Activated CD4-positive, CD25-positive, alpha-beta regulatory T cell treated with anti-CD3 and anti-CD28 coated beads, Interleukin-2, amount 50 U/mL, for 16 hours (primary cell): Measurements from ENCODE around the gene MARS1.
A peak's percentile ranks its signal among the peaks of the same experiment; 100 is the strongest.
"Not testable (repeated sequence)": the region's sequence is repeated elsewhere in the genome, so short reads cannot be mapped to it uniquely, and the experiment has no call there.

ENCODE experiments used
- DNase-seq: peaks from one replicate; pipeline ENCODE4 v3.0.0-alpha.2; 2020; ENCODE audit warnings: low read depth, low spot score

The MARS1 gene

DNA sequence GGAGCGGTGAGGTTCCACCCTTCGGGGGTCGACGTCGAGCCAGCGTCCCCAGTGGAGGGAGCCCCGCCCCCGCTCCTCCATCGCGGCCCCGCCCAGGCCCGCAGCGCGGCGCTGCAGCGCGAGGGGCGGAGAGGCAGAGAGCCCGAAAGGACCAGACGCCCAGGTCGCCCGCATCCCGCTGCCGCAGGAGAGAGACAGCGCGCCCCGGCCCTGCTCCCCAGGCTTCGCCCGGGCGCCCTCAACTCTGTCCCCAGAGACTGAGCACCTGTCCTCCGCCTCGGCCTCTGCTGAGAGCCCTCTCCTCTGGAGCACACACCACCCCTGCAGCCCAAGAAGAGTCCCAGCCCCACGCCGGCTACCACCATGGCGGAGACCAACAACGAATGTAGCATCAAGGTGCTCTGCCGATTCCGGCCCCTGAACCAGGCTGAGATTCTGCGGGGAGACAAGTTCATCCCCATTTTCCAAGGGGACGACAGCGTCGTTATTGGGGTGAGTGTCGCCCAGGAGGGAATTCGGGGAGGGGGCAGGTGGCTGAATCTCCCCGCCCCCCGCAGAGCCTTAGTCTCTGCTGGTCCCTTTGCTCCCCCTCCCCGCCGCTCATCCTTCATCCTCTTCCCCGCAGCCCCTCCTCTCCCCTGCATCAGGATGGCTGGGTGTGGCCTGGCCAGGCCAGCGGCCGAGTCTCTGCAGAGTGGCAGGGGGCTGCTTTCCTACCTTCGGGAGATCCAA lies 62.2 kb downstream of the MARS1 start, which contains the start of gene KIF5A:
KIF5A (plus strand) TSS at position 136 of the 732 bp plus-strand sequence; CDS start at position 364, 228 bp downstream.
- DNase-seq: peak; percentile 16

DNA sequence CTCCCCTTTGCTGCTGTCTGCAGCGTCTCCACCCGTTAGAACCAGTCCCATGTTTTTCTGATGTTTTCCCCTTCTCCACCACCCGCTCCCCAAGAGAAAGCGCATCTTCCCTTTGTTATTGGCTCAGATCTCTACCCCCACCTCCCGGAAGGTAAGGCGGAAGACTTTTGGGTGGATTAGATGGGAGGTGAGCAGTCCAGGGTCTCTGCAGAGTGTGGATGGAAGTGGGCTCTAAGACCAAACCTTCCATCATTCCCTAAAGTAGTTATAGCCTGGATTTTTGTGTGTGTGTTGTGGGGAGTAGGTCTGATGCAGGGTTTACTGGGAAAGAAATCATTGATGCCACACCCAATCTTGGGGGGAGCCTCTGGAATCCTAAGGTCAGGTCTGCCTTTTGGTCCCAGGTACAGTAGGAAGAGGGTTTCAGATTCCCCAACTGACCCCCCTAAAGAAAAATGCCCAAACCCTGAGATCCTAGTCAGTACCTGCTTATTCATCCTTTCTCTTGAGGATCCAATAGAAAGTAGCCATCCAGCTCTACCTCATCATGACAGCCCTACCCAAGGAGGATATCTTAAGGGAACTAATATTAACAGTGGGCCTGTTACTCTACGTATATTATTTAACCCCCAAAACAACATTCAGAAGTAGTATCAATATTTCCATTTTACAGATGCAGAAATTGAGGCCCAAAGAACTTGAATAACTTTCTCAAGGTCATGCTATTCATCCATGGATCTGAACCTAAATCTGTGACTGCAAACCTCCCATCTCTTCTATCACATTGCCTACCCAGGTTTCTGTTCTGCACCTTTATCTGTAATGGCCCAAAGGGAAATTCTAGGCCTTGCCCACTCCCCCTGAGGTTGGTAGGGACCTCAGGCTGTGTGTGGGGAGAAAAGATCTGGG lies 63.0 kb downstream of the MARS1 start:
- DNase-seq: no peak

DNA sequence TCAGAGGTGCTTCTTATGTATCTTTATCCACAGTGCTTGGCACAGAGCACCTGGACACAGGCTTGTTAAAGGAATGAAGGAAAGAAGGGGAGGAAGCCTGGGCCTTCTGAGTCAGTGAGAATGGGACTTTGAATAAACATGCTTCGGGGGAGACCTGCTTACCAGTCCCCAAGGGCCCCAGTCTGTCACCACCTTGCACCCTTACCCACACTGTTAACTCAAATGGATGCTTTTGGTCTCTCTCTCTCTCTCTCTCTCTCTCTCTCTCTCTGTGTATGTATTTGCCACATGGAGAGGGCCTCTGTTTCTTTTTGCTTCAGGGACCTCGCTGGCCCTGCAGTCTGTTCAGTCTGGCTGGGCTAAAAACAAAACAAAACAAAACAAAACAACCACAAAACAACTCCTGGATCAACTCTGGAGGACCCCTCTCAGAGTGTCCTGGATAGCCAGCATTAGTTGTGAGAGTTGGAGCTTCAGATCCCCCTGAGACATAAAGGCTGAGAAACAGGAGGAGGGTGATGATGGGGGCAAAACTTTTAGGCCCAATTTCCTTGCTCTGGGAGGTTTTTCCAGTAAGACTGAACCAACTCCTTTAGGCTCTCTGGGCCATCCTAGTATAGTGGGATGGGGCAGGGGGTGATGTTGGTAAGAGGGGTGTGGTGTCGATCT lies 63.9 kb downstream of the MARS1 start:
- DNase-seq: no peak

DNA sequence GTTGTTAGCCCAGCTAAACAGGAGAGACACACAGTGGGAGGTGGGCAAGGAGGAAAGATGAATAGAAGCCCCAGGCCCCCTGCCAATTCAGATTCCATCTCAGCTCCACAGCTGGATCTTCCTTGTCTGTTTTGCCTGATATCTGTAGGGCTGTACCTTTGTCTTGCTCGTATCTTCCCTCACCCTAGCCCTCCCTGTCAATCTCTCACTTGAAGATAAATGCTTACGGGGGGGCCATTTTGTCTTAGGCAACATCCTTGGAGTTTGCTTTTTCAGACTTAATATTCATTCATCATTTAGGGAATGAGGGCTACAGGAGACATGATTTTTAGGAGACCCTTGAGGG lies 64.4 kb downstream of the MARS1 start:
- DNase-seq: no peak

DNA sequence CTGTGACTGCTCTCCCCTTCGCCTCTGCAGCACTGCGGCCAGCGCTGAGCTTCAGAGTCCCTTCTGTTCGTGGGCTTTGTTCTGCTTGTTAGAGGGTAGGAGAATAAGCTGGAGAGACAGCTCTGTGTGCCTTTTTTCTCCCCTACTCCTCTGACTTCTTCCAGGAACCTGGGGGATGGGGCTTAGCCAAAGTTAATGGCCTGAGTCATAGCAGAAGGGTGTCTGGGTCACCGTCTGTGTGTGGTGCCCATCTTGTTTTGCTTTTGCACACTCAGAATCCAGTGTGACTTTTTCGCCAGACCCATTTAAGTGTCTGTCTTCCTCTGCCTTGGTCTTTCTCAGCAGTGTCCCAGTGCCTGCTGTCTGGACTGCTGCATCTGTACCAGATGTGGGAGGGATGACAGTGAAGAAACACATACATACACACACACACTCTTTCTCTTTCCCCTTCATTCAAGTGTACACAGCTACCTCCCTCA lies 65.0 kb downstream of the MARS1 start:
- DNase-seq: no peak

DNA sequence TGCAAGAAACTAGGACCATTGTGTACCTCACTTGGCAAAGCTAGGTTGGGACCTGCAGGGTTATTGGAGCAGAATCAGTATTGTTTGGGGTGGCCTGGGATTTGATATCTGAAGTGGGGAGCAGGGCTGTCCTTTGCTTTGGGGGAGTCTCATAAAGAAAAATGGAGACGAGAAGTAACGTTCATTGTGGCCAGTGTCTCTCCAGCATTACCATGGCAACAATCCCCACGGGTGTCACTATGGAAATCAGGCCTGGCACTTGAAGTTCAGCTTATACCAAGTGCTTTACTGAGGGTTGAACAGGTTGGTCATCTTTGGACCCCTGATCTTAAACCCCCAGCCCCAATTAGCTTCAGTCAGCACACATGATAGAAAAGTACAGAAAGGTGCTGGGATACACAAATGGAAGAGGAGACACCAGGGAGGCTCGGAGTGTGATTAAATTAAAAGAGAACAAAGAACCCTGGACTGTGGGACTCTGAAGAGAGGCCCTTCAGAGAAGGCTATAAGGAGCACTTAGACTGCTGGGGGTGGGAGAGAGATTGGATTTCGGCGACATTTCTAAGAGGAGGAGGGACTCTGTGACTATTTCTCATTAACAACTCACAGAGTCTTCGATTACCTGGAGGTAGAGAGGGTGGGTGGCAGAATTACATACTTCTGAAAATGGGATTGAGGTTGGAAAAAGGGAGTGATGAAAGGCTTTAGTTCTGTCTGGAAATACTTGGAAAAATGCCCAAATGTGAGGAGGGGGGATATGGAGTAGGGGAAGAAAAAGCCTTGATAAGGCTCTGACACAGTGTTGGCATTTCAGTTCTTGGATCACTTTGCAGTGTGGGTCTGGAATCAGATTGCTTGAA lies 65.7 kb downstream of the MARS1 start:
- no peak for DNase-seq

DNA sequence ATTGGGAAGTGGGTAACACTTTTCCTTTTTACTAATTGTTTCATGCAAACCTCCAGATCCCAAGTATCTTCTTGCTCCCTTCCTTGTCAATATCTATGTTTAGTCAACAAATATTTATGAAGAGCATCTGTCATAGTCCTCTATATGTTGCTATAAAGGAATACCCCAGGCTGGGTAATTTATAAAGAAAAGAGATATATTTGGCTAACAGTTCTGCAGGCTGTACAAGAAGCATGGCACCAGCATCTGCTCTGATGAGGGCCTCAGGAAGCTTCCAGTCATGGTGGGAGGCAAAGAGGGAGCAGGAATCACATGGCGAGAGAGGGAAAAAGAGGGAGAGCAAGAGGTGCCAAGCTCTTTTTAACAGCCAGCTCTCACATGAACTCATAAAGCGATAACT lies 66.6 kb downstream of the MARS1 start:
- no peak for DNase-seq

DNA sequence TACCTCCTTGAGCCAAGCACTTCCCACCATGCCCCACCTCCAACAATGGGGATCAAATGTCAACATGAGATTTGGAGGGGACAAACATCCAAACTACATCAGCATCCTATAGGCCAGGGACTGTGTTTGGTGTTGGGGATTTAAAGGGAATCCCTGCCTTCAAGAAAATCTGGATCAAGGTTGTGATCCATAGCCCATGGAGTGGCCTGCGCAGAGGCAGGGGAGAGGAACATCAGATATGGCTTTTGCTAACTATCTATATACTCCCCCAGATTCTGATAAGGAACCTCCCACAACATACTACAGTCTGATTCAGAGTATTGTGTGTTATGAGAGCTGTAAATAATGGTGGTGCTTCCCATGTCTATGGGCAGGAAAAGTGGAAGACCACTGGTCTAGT lies 67.0 kb downstream of the MARS1 start:
- no peak for DNase-seq

DNA sequence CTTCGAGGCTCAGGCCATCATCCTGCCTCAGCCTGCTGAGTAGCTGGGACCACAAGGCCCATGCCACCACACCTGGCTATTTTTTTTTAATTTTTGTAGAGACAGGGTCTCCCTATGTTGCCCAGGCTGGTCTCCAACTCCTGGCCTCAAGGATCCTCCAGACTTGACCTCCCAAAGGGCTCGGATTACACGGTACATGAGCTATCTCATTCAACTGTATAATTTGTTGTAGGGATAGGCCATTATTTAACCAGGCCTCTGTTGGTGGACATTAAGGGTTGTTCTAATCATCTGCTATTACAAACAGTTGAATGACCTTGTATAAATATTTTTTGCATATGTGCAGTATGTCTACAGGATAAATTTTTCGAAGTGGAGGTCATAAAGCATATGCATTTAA lies 71.0 kb downstream of the MARS1 start:
- no peak for DNase-seq

DNA sequence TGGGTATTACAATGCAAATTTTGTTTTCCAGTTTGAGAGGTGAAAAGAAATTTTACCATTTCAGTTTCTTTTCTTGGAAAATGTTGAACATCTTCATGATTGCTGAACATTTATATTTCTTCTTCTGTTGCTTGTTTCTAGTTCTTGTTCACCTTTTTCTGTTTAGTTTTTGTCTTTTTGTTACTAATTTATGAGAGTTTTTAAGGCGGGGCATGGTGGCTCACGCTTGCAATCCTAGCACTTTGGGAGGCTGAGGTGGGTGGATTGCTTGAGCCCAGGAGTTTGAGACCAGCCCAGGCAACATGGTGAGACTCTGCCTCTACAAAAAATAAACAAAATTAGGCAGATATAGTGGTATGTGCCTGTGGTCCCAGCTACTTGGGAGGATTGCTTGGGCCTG lies 72.6 kb downstream of the MARS1 start:
- no peak for DNase-seq

DNA sequence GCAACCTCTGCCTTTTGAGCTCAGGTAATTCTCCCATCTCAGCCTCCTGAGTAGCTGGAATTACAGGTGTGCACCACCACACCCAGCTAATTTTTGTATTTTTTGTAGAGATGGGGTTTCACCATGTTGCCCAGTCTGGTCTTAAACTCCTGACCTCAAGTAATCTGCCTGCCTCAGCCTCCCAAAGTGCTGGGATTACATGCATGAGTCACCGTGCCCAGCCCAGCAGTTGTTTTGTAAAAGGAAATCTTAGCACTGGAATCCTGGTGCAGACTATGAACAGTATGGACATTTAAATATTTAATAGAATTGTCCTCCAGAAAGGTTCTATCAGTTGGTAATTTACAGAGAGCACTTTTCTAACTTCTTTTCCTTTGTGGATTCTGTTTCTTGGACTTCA lies 73.2 kb downstream of the MARS1 start:
- DNase-seq: not testable (repeated sequence)

DNA sequence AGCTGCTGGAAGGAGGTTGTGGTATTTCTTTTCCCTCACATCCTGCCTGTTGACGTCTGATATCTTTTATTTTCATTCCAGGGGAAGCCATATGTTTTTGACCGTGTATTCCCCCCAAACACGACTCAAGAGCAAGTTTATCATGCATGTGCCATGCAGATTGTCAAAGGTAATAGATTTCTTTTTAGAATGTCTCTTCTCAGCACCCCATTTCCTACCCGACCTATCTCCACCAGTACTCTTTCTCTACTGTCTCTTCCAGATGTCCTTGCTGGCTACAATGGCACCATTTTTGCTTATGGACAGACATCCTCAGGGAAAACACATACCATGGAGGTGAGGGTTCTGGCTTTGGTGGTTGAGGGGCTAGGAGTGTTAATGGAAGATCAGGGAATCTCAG lies 75.5 kb downstream of the MARS1 start:
- no peak for DNase-seq

DNA sequence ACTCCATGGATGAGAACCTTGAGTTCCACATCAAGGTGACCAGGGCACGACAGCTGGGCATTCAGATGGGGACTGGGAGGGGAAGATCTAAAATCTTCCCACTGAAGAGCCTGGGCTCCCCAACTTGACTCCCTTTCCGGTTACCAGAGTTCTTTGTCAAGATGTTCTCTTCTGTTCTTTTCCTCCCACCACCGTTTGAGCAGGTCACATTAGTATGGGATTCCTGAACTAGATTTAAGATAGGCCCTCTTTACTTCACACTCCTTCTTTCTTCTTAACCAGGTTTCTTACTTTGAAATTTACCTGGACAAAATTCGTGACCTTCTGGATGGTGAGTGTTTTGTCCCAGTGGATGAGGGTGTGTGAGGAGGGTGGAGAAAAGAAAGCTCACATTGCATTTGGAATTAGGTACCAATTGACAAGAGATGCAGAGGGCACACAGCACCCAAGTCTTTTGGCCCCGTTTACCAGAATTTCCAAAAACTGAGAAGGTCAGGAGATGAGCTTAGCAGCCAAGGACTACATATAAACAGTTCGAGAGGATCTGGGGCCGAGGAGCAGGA lies 76.4 kb downstream of the MARS1 start:
- no peak for DNase-seq
